Inferior parietal cortex (tissue), 1 donor: ENCODE data around the gene TSPO2.

Experiments used
- DNase-seq: peaks from one replicate; pipeline ENCODE4 v3.0.0-alpha.2; 2016; ENCODE audit errors: extremely low spot score

Gene TSPO2

GRCh38 chr6:41027799-41028560, 14.3 kb upstream of the TSPO2 start:
- peak; percentile 74 for DNase-seq

DNA sequence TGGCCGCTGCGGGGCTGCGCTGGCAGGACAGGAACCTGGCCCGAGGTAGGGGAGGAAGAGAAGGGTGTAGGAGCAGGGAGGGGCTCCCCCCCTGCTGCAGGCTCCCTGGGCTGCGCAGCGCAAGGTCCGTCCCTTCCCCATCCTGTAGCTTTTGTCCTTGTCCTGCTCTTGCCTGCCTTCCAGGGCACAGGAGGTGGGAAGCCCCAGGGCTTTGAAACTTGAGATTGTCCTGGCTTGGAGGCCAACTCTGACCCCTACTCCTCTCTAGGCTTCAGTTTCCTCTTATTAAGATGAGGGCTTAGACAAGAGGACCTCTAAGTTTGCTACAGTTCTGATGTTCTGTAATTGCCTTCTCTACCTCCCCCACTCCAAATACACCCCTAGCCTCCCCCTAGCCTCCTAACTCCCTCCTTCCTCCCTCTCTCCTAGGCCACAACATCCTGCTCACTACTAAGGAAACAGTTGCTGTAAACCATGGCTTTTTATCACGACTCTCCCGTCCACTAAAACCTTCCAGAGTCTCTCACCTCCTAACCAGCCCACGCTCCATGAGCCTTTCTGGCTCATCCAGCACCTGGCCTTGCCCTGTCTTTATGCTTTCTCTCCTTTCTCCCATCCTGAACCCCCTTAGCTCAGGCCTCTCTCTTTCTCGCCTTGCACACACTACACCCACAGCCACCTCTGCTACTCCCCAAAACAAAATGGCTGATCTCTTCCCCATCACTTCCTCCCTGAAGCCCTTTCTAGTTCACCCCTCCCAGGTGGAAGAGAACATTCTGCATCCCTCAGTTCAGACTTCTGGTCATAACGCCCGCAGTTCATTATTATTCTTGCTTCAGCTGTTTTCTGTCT, 13.5 kb upstream of the TSPO2 start:
- DNase-seq, result no peak

DNA sequence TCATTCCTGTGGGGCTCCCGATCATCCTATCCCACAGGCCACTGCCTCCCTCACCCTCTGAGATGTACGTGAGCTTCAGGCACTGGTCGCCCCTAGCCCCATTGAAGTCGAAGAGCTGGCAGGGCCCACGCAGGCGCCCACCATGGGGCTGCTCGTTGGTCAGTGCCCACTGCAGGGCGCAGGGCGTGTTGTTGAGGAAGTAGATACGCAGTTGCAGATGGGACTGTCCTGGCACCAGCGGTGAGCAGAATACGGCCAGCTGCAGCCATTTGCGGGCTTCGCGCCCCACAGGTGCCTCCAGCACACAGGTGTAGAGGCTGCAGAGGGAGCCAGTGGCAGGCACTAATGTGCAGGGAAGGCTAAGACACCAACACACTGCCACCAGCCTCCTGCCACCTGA, 9.4 kb upstream of the TSPO2 start:
- no peak for DNase-seq

DNA sequence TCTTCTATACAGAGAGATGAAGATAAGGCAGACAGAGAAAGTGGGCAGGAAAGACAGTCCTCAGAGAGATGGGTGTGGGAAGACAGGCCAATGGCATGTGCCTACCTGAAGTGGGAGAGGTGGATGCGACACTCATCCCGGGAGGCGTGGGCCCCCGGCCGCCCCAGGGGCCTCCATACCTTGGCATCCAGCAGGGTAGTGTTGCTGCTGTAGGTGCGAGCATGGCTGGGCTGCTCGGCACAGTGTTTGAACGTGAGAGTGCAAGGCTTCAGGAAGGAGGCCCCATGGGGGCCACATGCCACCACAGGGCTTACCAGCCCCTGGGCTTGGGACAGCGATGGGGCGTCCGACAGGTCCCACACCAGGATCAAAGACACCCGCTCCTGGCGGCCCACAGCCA, 8.5 kb upstream of the TSPO2 start:
- DNase-seq, result no peak

GRCh38 chr6:41036186-41036585, 6.1 kb upstream of the TSPO2 start:
- no peak for DNase-seq

GRCh38 chr6:41036601-41037000, 5.7 kb upstream of the TSPO2 start:
- DNase-seq, result no peak

- peak; percentile 41 for DNase-seq
Observed at GRCh38 chr6:41037107-41037900, 5.0 kb upstream of the TSPO2 start.

- DNase-seq, result no peak
Observed at GRCh38 chr6:41038205-41038604, 4.1 kb upstream of the TSPO2 start.

- DNase-seq, result no peak
Observed at GRCh38 chr6:41039060-41039998, 2.9 kb upstream of the TSPO2 start, which contains the start of gene UNC5CL. UNC5CL (minus strand) TSS chr6:41039221; CDS start chr6:41035074, 4,147 bp downstream.

DNA sequence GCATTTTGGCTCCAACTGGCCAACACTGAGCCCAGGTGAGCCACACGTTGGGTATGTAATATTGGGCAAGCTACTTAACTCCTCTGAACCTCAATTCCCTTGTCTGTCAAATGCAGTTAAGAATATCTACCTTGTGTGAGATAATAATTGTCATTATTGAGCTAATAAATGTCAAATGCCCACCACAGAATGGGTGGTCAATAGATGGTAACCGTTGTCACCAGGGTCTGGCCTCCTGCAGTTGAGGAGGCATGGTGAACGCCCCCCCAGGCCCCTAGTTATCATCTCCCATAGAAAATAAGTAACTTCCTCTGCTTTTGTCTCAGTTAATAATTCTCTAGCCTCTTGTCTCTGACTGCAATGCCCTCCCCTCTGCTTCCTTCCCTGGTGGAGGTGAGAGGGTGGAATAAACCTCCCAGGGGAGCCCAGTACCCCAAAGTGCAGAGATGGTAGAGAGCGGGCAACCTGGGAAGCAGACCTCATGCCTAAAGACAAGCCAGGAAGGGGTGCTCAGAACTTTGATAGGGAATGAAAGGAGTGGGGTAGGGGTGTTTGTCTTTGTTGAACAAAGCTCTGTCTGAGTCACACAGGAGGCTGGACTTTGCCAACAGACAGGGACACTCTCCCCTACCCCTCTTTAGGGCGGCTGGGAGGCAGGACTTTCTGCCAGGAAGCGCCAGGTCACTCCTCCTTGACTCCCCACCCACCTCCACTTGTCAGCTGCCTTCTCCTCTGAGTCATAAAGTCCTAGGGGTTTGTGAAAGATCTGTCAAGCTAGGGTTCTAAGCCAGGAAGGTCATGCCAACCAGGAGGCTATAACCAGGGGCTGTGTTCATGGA, 1.9 kb upstream of the TSPO2 start:
- no peak for DNase-seq

- no peak for DNase-seq
Observed at GRCh38 chr6:41040940-41041536, 1.2 kb upstream of the TSPO2 start.

GRCh38 chr6:41043151-41043550, 884 bp downstream of the TSPO2 start:
- no peak for DNase-seq

DNA sequence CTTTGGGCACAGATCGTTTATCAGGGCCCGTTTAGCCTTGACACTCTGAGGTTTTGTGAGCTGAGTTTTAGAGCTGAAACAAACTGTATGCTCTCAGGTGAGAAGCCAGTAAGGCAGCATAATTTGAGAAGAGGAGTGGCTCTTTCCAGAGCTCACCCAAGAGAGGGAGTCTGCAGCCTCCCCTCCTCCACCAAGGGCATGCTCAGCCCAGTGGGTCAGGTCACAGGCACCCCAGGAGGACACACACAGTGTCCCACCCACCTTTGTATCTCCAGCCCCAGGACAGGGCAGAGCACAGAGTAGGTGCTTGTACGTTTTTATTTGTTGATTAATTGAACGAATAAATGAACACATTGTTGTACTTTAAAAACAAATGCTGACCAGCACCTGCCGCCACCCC, 3.4 kb downstream of the TSPO2 start:
- DNase-seq, result no peak

DNA sequence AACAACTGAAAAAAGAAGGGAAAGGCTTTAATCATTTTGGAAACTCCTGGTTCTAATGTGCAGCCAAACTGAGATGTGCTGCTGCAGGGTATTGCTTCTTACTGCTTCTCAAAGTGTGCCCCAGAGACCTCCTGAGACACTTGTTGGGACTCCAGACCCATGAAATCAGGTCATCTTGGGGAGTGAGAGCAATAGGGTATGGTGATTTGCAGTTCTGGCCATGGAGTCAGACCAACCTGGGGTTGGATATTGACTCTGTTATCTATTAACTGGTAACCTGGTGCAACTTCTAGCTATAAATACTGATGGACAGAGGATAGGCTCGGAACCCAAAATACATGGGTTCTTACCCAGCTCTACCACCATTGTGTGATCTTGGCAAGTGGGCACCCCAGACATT, 3.8 kb downstream of the TSPO2 start:
- no peak for DNase-seq

DNA sequence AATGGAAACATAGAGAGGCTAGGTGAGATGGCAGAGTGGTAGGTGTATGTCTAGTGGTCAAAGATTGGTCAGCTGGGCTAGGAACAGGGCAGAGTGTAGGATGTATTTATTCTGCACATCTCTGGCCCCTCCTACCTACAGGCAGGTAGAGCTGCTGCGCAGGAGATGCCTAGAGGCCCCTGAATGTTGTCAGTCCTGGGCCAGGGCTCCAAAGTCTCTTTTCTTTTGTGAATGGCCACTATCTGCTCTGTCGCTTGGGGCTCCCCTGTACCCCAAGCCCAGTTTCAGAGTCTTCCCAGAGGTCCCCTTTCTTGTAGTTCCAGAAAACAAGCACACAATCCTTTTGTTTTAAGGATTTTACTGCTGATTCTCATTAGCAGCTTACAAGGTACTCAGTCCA, 5.0 kb downstream of the TSPO2 start:
- no peak for DNase-seq

DNA sequence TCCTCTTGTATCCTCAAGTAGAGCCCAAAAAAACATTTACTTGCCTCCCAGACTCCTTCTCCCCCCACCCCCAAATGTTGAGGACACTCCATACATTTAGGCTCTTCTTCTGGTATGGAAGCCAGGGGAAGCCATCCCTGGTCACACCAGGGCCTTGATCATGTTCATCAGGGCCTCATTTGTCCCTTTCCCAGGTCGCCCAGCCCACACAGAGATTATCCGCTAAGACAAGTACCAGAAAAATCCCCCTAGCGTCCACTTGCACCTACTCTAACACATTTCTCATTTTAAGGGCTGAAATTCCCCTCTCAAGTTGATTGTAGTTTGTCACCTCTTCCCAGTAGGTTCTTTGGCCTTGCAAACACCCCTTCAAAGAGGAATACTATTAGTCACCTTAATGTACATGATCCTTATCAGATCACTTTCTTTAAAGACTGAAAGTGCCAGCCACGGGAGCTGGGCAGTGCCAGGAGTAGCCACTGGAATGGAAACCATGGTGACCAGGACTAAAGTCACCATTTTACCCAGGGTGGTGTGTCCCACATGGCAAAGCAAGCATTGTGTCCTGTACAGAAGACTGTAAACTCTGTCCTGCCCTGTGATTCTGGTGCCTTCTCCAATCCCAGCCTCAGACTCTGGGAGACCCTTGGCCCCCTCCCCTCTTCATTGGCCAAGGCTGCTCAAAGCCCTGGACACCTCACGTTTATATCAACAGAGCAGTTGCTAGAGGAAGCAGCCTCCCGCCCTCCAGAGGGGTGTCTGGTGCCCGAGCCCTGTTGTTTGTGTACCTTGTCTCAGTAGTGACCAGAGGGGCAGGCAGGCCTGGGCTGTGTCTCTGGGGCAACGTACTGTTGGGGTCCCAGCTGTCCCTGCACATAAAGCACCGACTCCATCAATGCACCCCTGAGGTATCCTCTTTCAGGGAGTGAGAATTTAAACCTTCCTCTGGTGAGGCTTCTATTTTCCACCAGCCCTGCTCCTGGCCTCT, 5.8 kb downstream of the TSPO2 start:
- DNase-seq, result no peak

GRCh38 chr6:41049521-41049920, 7.3 kb downstream of the TSPO2 start:
- no peak for DNase-seq

- DNase-seq, result no peak
Observed at GRCh38 chr6:41049955-41050354, 7.7 kb downstream of the TSPO2 start.

- no peak for DNase-seq
Observed at GRCh38 chr6:41050536-41050935, 8.3 kb downstream of the TSPO2 start.
